SHP77 treated with DMSO at 0.1 percent for 48 hours (cell line): ENCODE data around the gene THAP5.
"Not testable (repeated sequence)": the region's sequence is repeated elsewhere in the genome, so short reads cannot be mapped to it uniquely, and the experiment has no call there.

Experiments used
- DNase-seq: peaks from one replicate; lab custom pipeline; 2025; lab: John Stamatoyannopoulos, UW

The THAP5 gene

GRCh38 chr7:108584211-108584610, 14.7 kb upstream of the THAP5 start:
- DNase-seq = no peak

- DNase-seq = no peak
Observed at GRCh38 chr7:108581655-108582491, 12.4 kb upstream of the THAP5 start.

GRCh38 chr7:108580298-108580697, 10.8 kb upstream of the THAP5 start:
- DNase-seq = no peak

- DNase-seq = no peak
Observed at GRCh38 chr7:108578937-108579336, 9.4 kb upstream of the THAP5 start.

GRCh38 chr7:108576116-108576515, 6.6 kb upstream of the THAP5 start:
- no peak for DNase-seq

GRCh38 chr7:108575156-108575555, 5.7 kb upstream of the THAP5 start:
- no peak for DNase-seq

- no peak for DNase-seq
Observed at GRCh38 chr7:108572480-108572879, 3.0 kb upstream of the THAP5 start.

- DNase-seq = peak; percentile 29
Observed at GRCh38 chr7:108570146-108570755, 745 bp upstream of the THAP5 start.

GRCh38 chr7:108568801-108569380, 615 bp downstream of the THAP5 start:
- no peak for DNase-seq

GRCh38 chr7:108565987-108566386, 3.5 kb downstream of the THAP5 start:
- DNase-seq = no peak

GRCh38 chr7:108561047-108561619, 8.4 kb downstream of the THAP5 start:
- no peak for DNase-seq

GRCh38 chr7:108559253-108559652, 10.3 kb downstream of the THAP5 start:
- no peak for DNase-seq

- no peak for DNase-seq
Observed at GRCh38 chr7:108557617-108558016, 11.9 kb downstream of the THAP5 start.

- DNase-seq = no peak
Observed at GRCh38 chr7:108557191-108557590, 12.3 kb downstream of the THAP5 start.

GRCh38 chr7:108556665-108557064, 12.8 kb downstream of the THAP5 start:
- DNase-seq = not testable (repeated sequence)

GRCh38 chr7:108548141-108548896, 21.2 kb downstream of the THAP5 start:
- not testable (repeated sequence) for DNase-seq

GRCh38 chr7:108541478-108541877, 28.0 kb downstream of the THAP5 start:
- no peak for DNase-seq

- not testable (repeated sequence) for DNase-seq
Observed at GRCh38 chr7:108538685-108539084, 30.8 kb downstream of the THAP5 start.

GRCh38 chr7:108538236-108538635, 31.3 kb downstream of the THAP5 start:
- not testable (repeated sequence) for DNase-seq

GRCh38 chr7:108537229-108537628, 32.3 kb downstream of the THAP5 start:
- no peak for DNase-seq

- DNase-seq = no peak
Observed at GRCh38 chr7:108535744-108536143, 33.8 kb downstream of the THAP5 start.

- DNase-seq = no peak
Observed at GRCh38 chr7:108535257-108535656, 34.2 kb downstream of the THAP5 start.
